Measurements from ENCODE around the gene SGMS1.

The SGMS1 gene

GRCh38 chr10:50613726-50614443, 9.9 kb downstream of the SGMS1 start:
- no peak for DNase-seq (ENCODE audit: low spot score in 2 of 2)
- in situ Hi-C loops (cut with MboI; ENCODE audit: low sequenced_read_pairs) = no loop called here
- Histone ChIP-seq H3K36me3 (replicated peaks) (no peaks in the 10 kb centered on the region), H3K27me3 (ENCODE audit: low read depth) (no peaks in the 10 kb centered on the region), H3K9me3 (no peaks in the 10 kb centered on the region), H3K4me3 (no peak overlapping the region), H3K4me1 (peaks cover 5% of the 10 kb centered on the region)

- Histone ChIP-seq H3K27me3 (ENCODE audit: low read depth) (no peaks in the 10 kb centered on the region), H3K36me3 (replicated peaks) (no peaks in the 10 kb centered on the region), H3K4me3 (no peak overlapping the region), H3K9me3 (no peaks in the 10 kb centered on the region), H3K4me1 (no peaks in the 10 kb centered on the region; the same call in 1 of the 2 replicates)
- DNase-seq (ENCODE audit: low spot score in 2 of 2) = no peak
- in situ Hi-C loops (cut with MboI; ENCODE audit: low sequenced_read_pairs) = no loop called here
These were observed 10.6 kb downstream of the SGMS1 start for GRCh38 chr10:50613150-50613549.

GRCh38 chr10:50610368-50610767, 13.4 kb downstream of the SGMS1 start:
- Histone ChIP-seq H3K36me3 (replicated peaks) (no peaks in the 10 kb centered on the region), H3K9me3 (no peaks in the 10 kb centered on the region), H3K27me3 (ENCODE audit: low read depth) (no peaks in the 10 kb centered on the region), H3K4me3 (no peak overlapping the region), H3K4me1 (no peaks in the 10 kb centered on the region)
- in situ Hi-C loops (cut with MboI; ENCODE audit: low sequenced_read_pairs) = no loop called here
- DNase-seq (ENCODE audit: low spot score in 2 of 2) = no peak

GRCh38 chr10:50607356-50607925, 16.3 kb downstream of the SGMS1 start:
- H3K4me1 ChIP-seq = no peaks in the 10 kb centered on the region
- in situ Hi-C loops (cut with MboI; ENCODE audit: low sequenced_read_pairs) = no loop called here

GRCh38 chr10:50605951-50606270, 17.8 kb downstream of the SGMS1 start:
- Histone ChIP-seq H3K4me1 (no peaks in the 10 kb centered on the region), H3K36me3 (replicated peaks) (no peaks in the 10 kb centered on the region), H3K9me3 (no peaks in the 10 kb centered on the region), H3K4me3 (no peak overlapping the region), H3K27me3 (ENCODE audit: low read depth) (no peaks in the 10 kb centered on the region)
- in situ Hi-C loops (cut with MboI; ENCODE audit: low sequenced_read_pairs) = no loop called here
- no peak for DNase-seq (ENCODE audit: low spot score in 2 of 2)

More at GRCh38 chr10:50607356-50607925, 16.3 kb downstream of the SGMS1 start:
- Histone ChIP-seq H3K9me3 (no peaks in the 10 kb centered on the region), H3K36me3 (replicated peaks) (no peaks in the 10 kb centered on the region), H3K4me3 (no peak overlapping the region), H3K27me3 (ENCODE audit: low read depth) (no peaks in the 10 kb centered on the region)
- DNase-seq (ENCODE audit: low spot score in 2 of 2) = no peak

GRCh38 chr10:50605269-50605950, 18.3 kb downstream of the SGMS1 start:
- Histone ChIP-seq H3K4me1 (no peaks in the 10 kb centered on the region), H3K36me3 (replicated peaks) (no peaks in the 10 kb centered on the region), H3K4me3 (no peak overlapping the region), H3K9me3 (no peaks in the 10 kb centered on the region), H3K27me3 (ENCODE audit: low read depth) (no peaks in the 10 kb centered on the region)
- in situ Hi-C loops (cut with MboI; ENCODE audit: low sequenced_read_pairs) = no loop called here
- no peak for DNase-seq (ENCODE audit: low spot score in 2 of 2)

- H3K4me3 ChIP-seq = no peak overlapping the region
- no peaks in the 10 kb centered on the region for H3K4me1 ChIP-seq
- in situ Hi-C loops (cut with MboI; ENCODE audit: low sequenced_read_pairs) = no loop called here
- no peak for DNase-seq (ENCODE audit: low spot score in 2 of 2)
- no peaks in the 10 kb centered on the region for H3K27me3 ChIP-seq (ENCODE audit: low read depth)
- no peaks in the 10 kb centered on the region for H3K9me3 ChIP-seq
- no peaks in the 10 kb centered on the region for H3K36me3 ChIP-seq (replicated peaks)
These were observed 18.9 kb downstream of the SGMS1 start for GRCh38 chr10:50604809-50605208.

- in situ Hi-C loops (cut with MboI; ENCODE audit: low sequenced_read_pairs) = no loop called here
- no peaks in the 10 kb centered on the region for H3K27me3 ChIP-seq (ENCODE audit: low read depth)
- H3K9me3 ChIP-seq = no peaks in the 10 kb centered on the region
- no peak overlapping the region for H3K4me3 ChIP-seq
- H3K36me3 ChIP-seq (replicated peaks) = no peaks in the 10 kb centered on the region
- DNase-seq (ENCODE audit: low spot score in 2 of 2) = no peak
- H3K4me1 ChIP-seq = no peaks in the 10 kb centered on the region
These were observed 19.6 kb downstream of the SGMS1 start for GRCh38 chr10:50604049-50604640.

GRCh38 chr10:50603151-50603850, 20.5 kb downstream of the SGMS1 start:
- Histone ChIP-seq H3K9me3 (no peaks in the 10 kb centered on the region), H3K36me3 (replicated peaks) (no peaks in the 10 kb centered on the region), H3K4me1 (no peaks in the 10 kb centered on the region), H3K4me3 (no peak overlapping the region), H3K27me3 (ENCODE audit: low read depth) (no peaks in the 10 kb centered on the region)
- no peak for DNase-seq (ENCODE audit: low spot score in 2 of 2)
- in situ Hi-C loops (cut with MboI; ENCODE audit: low sequenced_read_pairs) = no loop called here

- Histone ChIP-seq H3K9me3 (no peaks in the 10 kb centered on the region), H3K27me3 (ENCODE audit: low read depth) (no peaks in the 10 kb centered on the region), H3K4me1 (0 out of 2 replicates have a peak, but pooled peaks cover 2% of the 10 kb centered on the region), H3K4me3 (no peak overlapping the region), H3K36me3 (replicated peaks) (no peaks in the 10 kb centered on the region)
- in situ Hi-C loops (cut with MboI; ENCODE audit: low sequenced_read_pairs) = no loop called here
- no peak for DNase-seq (ENCODE audit: low spot score in 2 of 2)
These were observed 21.8 kb downstream of the SGMS1 start for GRCh38 chr10:50601974-50602373.

GRCh38 chr10:50600831-50601477, 22.8 kb downstream of the SGMS1 start:
- Histone ChIP-seq H3K4me1 (0 out of 2 replicates have a peak, but pooled peaks cover 2% of the 10 kb centered on the region), H3K36me3 (replicated peaks) (no peaks in the 10 kb centered on the region), H3K4me3 (no peak overlapping the region), H3K9me3 (no peaks in the 10 kb centered on the region), H3K27me3 (ENCODE audit: low read depth) (no peaks in the 10 kb centered on the region)
- DNase-seq (ENCODE audit: low spot score in 2 of 2) = no peak
- in situ Hi-C loops (cut with MboI; ENCODE audit: low sequenced_read_pairs) = no loop called here

GRCh38 chr10:50600286-50600685, 23.5 kb downstream of the SGMS1 start:
- in situ Hi-C loops (cut with MboI; ENCODE audit: low sequenced_read_pairs) = no loop called here
- H3K27me3 ChIP-seq (ENCODE audit: low read depth) = no peaks in the 10 kb centered on the region
- no peak for DNase-seq (ENCODE audit: low spot score in 2 of 2)
- 0 out of 2 replicates have a peak, but pooled peaks cover 2% of the 10 kb centered on the region for H3K4me1 ChIP-seq
- H3K9me3 ChIP-seq = no peaks in the 10 kb centered on the region
- no peaks in the 10 kb centered on the region for H3K36me3 ChIP-seq (replicated peaks)
- no peak overlapping the region for H3K4me3 ChIP-seq

GRCh38 chr10:50596897-50597296, 26.9 kb downstream of the SGMS1 start:
- DNase-seq (ENCODE audit: low spot score in 2 of 2) = no peak
- no peaks in the 10 kb centered on the region for H3K36me3 ChIP-seq (replicated peaks)
- in situ Hi-C loops (cut with MboI; ENCODE audit: low sequenced_read_pairs) = no loop called here
- 0 out of 2 replicates have a peak, but pooled peaks cover 2% of the 10 kb centered on the region for H3K4me1 ChIP-seq
- H3K9me3 ChIP-seq = no peaks in the 10 kb centered on the region
- H3K27me3 ChIP-seq (ENCODE audit: low read depth) = no peaks in the 10 kb centered on the region
- H3K4me3 ChIP-seq = no peak overlapping the region
